IMR-90 (cell line): ENCODE results near the gene DCAF5.

Experiments
- BHLHE40 ChIP-seq: fragments of 150-350 bp; IDR thresholded peaks from 2 replicates; pipeline ENCODE4 v1.6.1; 2016; ENCODE audit warnings: mild to moderate bottlenecking, low read depth, low read length
- CEBPB ChIP-seq: IDR thresholded peaks from 2 replicates; pipeline ENCODE4 v1.6.1; 2012; ENCODE audit warnings: low read depth, low read length, improper control_type of control experiment
- FOS ChIP-seq: fragments of 150-350 bp; IDR thresholded peaks from 2 replicates; pipeline ENCODE4 v1.6.1; 2016; ENCODE audit warnings: low read depth, low read length
- MAZ ChIP-seq: IDR thresholded peaks from 2 replicates; pipeline ENCODE4 v1.6.1; 2012; ENCODE audit warnings: low read depth, mild to moderate bottlenecking, low read length, improper control_type of control experiment, moderate library complexity, borderline replicate concordance
- MXI1 ChIP-seq: IDR thresholded peaks from 2 replicates; pipeline ENCODE4 v1.6.1; 2012; ENCODE audit warnings: low read depth, mild to moderate bottlenecking, low read length, moderate library complexity, borderline replicate concordance
- POLR2A ChIP-seq: IDR thresholded peaks from 2 replicates; pipeline ENCODE4 v1.6.1; 2012; ENCODE audit warnings: mild to moderate bottlenecking, low read depth, low read length
- RAD21 ChIP-seq: IDR thresholded peaks from 2 replicates; pipeline ENCODE4 v1.6.1; 2012; ENCODE audit warnings: low read length, improper control_type of control experiment
- RCOR1 ChIP-seq: IDR thresholded peaks from 2 replicates; pipeline ENCODE4 v1.6.1; 2012; ENCODE audit warnings: mild to moderate bottlenecking, low read length, improper control_type of control experiment; ENCODE audit not compliant: insufficient replicate concordance
- RFX5 ChIP-seq: IDR thresholded peaks from 2 replicates; pipeline ENCODE4 v1.8.0; 2012; ENCODE audit warnings: low read depth, mild to moderate bottlenecking, low read length, moderate library complexity
- SMC3 ChIP-seq: fragments of 150-350 bp; IDR thresholded peaks from 2 replicates; pipeline ENCODE4 v1.6.1; 2016; ENCODE audit warnings: low read depth, mild to moderate bottlenecking, antibody characterized with exemption, low read length, moderate library complexity
- TF ChIP-seq, protein P1 (sequence below): conservative IDR thresholded peaks from 2 replicates; pipeline ENCODE4 v1.5.1; 2012; ENCODE audit warnings: mild to moderate bottlenecking, low read depth, low read length, improper control_type of control experiment
- TF ChIP-seq, protein P2 (sequence below): fragments of 150-350 bp; IDR thresholded peaks from 2 replicates; pipeline ENCODE4 v1.6.1; 2017; ENCODE audit warnings: mild to moderate bottlenecking, antibody characterized with exemption, low read length, low read depth
- TF ChIP-seq, protein P3 (sequence below): fragments of 150-350 bp; IDR thresholded peaks from 2 replicates; pipeline ENCODE4 v1.6.1; 2016; ENCODE audit warnings: low read depth, mild to moderate bottlenecking, low read length, moderate library complexity, borderline replicate concordance

DNA sequence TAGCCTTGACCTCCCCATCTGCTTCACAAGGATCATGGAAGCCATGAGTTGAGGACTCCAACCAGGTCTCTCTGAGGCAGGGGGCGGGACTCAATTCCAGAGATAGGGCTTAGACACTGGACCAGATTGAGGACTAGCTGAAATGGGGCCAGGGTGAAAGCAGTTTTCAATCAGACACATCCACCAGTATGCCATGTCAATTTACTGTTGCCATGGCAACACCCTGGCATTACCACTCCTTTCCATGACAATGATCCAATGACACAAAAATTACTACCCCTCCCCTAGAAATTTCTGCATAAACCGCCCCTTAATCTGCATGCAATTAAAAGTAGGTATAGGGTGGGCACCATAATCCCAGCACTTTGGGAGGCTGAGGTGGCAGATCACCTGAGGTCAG lies 18.6 kb upstream of the DCAF5 start:
- TF ChIP-seq RFX5 (no peak), SMC3 (no peak), CEBPB (no peak), POLR2A (no peak), BHLHE40 (no peak), RCOR1 (no peak), RAD21 (no peak), MAZ (no peak), MXI1 (no peak), FOS (no peak)
- TF ChIP-seq, protein P1, sequence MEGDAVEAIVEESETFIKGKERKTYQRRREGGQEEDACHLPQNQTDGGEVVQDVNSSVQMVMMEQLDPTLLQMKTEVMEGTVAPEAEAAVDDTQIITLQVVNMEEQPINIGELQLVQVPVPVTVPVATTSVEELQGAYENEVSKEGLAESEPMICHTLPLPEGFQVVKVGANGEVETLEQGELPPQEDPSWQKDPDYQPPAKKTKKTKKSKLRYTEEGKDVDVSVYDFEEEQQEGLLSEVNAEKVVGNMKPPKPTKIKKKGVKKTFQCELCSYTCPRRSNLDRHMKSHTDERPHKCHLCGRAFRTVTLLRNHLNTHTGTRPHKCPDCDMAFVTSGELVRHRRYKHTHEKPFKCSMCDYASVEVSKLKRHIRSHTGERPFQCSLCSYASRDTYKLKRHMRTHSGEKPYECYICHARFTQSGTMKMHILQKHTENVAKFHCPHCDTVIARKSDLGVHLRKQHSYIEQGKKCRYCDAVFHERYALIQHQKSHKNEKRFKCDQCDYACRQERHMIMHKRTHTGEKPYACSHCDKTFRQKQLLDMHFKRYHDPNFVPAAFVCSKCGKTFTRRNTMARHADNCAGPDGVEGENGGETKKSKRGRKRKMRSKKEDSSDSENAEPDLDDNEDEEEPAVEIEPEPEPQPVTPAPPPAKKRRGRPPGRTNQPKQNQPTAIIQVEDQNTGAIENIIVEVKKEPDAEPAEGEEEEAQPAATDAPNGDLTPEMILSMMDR, result no peak
- TF ChIP-seq, protein P2, sequence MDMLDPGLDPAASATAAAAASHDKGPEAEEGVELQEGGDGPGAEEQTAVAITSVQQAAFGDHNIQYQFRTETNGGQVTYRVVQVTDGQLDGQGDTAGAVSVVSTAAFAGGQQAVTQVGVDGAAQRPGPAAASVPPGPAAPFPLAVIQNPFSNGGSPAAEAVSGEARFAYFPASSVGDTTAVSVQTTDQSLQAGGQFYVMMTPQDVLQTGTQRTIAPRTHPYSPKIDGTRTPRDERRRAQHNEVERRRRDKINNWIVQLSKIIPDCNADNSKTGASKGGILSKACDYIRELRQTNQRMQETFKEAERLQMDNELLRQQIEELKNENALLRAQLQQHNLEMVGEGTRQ, result no peak
- TF ChIP-seq, protein P3, sequence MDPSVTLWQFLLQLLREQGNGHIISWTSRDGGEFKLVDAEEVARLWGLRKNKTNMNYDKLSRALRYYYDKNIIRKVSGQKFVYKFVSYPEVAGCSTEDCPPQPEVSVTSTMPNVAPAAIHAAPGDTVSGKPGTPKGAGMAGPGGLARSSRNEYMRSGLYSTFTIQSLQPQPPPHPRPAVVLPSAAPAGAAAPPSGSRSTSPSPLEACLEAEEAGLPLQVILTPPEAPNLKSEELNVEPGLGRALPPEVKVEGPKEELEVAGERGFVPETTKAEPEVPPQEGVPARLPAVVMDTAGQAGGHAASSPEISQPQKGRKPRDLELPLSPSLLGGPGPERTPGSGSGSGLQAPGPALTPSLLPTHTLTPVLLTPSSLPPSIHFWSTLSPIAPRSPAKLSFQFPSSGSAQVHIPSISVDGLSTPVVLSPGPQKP, result no peak
